Erythroblast (primary cell): ENCODE data around the gene GSTK1.

Source experiments
- DNase-seq, 2 experiments: peaks; one replicate each; lab custom pipeline; 2025; lab: John Stamatoyannopoulos, UW
- GATA1 ChIP-seq: IDR thresholded peaks from 2 replicates; pipeline ENCODE4 v1.6.1; 2011; ENCODE audit warnings: low read depth, mild to moderate bottlenecking, control low read depth, low read length, moderate library complexity
- POLR2A ChIP-seq: IDR thresholded peaks from 2 replicates; pipeline ENCODE4 v1.6.1; 2011; ENCODE audit warnings: mild to moderate bottlenecking, low read length

Gene GSTK1

DNA sequence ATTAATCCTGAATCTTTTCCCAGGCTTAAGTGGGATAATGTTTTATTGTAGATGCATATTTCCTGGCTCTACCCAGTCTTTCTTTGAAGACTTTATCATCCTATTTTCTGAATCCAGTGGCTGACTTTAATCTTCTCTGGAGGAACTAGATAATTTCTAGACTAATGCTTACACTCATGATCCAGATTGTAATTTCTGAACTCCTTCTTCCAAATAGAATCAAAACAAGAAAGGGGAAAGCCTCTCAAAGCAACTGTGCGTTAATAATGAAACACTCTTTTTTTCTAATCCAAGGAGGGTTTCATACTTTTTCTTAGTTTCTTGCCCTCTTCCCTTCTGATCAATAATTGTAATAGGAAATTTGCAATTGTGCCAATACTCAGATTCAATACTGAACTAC lies 8.0 kb downstream of the GSTK1 start:
- TF ChIP-seq GATA1 (no peak), POLR2A (no peak)
- no peak for DNase-seq

DNA sequence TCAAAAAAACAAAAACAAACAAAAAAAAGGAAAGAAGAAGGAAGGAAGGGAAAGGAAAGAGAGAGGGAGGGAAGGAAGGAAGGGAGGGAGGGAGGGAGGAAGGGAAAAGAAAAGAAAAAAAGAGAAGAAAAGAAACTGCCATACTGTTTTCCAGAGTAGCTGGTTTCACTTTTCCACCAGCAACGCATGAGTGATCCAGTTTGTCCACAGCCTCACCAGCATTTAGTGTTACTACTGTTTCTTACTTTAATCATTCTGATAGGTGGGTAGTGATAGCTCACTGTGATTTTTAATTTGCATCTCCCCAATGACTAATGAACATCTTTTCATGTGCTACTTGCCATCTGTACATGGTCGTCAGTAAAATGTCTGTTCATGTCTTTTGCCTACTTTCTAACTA lies 9.6 kb downstream of the GSTK1 start:
- no peak for DNase-seq
- TF ChIP-seq GATA1 (no peak), POLR2A (no peak)

DNA sequence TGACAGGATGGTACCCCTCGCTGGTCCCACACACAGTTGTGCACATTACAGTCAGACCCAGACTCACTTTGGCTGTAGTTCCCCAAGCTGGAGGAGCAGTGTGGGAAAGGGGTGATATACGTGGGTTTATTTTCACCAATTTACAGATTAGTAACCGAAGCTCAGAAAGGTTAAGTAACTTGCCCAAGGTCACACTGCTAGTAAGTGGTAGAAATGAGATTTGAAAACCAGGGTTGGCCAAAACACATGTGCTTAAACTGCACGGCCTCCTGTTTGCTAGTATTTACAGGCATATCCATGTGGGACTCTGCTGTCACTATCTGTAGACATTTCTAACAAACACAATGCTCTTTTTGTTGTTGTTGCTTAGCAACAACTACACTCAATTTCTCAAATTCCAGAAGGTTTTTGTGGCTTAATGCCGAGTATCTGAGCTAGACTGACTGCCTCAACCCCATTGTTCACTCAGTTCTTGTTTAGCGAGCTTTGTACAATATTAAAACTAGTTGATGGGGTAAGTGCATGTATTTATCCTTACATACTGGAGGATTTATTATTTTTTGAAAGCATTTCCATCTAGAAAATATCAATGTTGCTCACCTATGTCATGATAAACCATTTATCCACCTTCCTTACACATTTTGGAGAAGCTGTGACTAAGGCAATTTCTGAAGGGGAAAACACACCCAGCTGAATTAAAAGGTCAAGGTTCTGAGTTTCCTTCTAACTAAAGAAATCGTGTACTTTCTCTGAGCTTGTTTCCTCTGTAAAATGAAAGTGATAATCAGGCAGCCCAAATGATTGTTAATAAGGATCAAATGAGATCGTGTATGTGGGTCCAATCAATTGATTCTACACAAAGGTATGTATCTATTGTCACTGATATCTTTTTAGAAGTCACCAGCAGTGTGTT lies 16.2 kb downstream of the GSTK1 start:
- no peak for TF ChIP-seq POLR2A
- TF ChIP-seq GATA1, result no peak
- peak in 1 of 2 experiments; percentile 18 for DNase-seq

DNA sequence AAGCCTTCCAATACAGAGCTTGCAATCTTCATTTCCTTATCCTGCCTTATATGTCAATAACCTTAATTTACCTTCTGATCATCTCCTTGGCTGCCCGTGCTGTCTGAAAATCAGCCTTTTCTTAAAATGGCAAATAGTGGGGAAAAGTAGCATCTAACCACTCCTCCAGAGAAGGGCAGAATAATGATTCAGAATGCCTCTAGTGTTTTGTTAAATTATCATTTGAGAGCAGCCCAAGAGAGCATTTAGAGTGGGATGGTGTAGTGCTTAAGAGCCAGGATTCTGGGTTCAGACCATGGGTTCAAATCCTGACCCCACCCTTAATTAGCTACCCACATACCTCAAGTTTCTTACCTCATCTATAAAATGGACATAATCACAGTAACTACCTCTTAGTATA lies 16.9 kb downstream of the GSTK1 start:
- TF ChIP-seq GATA1 (no peak), POLR2A (no peak)
- DNase-seq, result no peak

DNA sequence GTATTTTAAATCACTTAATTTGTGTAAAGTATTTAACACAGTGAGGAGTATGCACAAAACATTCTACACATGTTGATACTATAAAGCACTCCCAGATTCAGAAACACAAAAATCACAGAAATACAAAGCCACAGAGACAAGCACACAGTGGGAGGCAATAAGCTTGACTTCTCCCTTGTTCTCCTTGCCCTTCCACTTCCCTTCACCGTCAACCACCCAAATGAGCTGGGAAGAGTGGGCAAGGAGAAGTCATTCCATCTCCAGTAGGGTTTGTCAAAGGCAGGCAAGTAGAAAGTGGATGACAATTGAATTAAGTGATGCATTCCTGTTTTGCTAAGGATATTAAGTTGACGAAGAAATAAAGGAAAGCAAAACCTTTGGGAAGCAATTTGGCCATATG lies 17.3 kb downstream of the GSTK1 start:
- TF ChIP-seq POLR2A (no peak), GATA1 (no peak)
- DNase-seq, result no peak

DNA sequence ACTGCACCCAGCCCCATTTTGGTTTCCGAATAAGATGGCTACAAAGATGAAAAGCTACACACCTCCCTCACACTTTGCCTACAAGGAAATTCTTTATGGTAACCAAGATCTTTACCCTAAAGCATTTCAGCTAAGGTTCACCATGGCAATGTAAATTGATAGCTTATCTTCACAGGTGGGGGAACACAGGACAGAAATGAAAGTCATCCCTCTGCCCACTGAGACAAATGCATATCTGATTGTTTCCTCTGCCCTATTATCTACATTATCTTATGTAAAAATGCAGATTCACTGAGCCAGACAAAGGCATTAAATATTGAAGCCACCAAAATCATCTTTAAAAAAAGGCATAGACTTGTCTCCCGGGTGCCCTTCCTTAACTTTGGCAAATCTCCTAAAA lies 18.3 kb downstream of the GSTK1 start:
- TF ChIP-seq GATA1 (no peak), POLR2A (no peak)
- peak in 1 of 2 experiments; percentile 49 for DNase-seq

DNA sequence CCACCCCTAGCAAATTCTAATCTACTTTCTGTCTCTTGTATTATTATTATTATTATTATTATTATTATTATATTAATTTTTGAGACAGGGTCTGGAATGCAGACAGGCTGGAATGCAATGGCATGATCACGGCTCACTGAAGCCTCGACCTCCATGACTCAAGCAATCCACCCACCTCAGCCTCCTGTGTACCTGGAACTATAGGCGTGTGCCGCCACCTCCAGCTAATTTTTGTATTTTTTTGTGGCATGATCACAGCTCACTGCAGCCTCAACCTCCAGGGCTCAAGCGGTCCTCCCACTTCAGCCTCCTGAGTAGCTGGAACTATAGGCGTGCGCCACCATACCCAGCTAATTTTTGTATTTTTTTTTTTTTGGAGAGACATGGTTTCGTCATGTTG lies 18.9 kb downstream of the GSTK1 start:
- TF ChIP-seq GATA1 (no peak), POLR2A (no peak)
- no peak for DNase-seq

DNA sequence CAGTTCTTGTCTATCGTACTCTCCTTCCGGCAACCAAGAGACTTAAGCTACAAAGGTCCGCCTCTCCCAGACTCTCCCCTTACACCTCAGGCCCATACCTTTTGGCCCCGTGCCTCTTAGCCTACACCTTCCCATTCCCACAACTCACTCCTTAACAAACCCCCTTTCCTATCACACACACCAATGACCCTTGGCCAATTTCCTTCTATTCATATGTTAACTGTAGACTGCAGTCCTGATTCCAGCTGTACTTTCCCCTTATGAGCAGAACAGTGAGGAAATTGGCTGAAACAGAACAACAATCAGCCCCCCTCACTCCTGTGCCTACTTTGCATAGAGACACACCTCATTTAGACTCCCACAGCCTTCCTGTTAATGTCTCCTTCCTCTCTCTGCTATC lies 20.1 kb downstream of the GSTK1 start:
- DNase-seq, result no peak
- no peak for TF ChIP-seq POLR2A
- no peak for TF ChIP-seq GATA1

DNA sequence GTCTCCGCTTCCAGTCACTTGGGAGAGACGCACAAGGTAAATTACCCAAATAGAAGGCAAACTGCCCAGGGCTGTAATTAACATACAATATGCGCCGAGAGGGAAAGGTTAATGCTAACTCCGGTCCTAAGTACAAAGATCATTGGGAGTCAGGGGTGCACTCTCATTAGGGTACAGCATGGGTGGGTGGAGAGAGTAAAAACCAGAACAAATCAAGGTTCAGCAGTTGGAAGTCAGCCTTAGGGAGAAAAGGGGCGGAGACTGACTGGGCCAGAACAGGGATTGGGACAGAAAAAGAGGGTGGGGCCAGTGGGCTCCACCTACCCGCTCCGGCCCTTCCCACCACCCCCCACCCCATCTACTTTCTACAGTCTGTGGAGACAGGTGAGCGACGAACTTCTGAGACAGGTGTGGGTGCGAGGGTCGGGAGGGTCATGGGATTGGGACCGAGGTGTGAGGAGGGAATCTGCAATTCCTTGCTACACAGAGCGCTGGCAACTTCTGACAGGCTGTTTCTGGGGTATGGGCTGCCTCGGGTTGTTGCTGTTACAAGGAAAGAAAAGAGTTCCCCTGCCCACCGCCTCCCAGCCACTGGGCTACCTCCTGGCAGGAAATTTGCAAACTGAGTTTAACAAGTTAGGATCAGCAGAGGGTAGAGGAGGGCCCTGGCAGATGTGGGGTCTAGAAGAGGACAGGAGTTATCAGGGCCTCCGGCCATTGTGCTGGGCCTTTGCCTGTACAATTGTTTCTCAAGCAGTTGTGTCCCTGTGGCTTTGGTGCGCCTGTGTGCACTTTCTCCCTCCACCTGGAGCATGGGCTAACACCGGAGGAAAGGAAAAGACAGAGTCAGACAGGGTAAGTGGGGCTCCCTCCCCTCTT lies 21.6 kb downstream of the GSTK1 start, which contains the start of gene TMEM139:
Gene TMEM139, plus strand, starts transcription at position 368 of the 879 bp plus-strand sequence. CDS start 1,000 bp downstream, outside the sequence.
- no peak for TF ChIP-seq POLR2A
- TF ChIP-seq GATA1, result no peak
- DNase-seq, result no peak

DNA sequence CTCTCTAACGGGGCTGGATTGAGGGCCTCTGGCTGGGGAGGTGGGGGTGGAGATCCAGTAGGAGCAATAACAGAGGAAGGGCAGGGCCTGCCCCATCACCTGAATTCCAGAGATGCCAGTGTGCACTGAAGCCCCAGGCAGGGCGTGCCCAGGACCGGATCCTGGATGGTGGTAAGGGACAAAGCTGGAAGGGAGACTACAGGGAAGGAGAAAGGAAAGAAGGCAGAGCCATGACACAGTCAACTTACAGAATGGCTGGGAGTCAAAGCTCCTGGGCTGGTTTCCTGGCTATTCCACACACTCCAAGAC lies 22.2 kb downstream of the GSTK1 start:
- TF ChIP-seq GATA1 (no peak), POLR2A (no peak)
- DNase-seq, result no peak

DNA sequence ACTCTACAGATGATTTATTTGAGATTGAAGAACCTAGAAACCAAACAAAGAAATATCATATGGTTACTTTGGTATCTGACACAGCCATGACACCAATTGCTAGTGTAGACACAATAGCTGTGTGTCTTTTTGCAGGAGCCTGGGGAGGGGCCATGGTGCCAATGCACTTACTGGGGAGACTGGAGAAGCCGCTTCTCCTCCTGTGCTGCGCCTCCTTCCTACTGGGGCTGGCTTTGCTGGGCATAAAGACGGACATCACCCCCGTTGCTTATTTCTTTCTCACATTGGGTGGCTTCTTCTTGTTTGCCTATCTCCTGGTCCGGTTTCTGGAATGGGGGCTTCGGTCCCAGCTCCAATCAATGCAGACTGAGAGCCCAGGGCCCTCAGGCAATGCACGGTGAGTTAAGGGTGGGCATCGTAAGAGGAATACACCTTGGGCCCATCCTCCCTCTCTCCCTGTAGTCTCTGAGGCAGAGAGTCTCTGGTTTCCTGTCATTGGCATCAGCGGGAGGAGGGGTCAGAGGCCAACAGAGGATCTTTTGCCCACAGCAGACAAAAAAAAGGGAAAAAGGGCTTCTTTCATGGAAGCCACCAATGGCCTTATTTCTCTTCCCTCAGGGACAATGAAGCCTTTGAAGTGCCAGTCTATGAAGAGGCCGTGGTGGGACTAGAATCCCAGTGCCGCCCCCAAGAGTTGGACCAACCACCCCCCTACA lies 22.7 kb downstream of the GSTK1 start:
- TF ChIP-seq POLR2A, result no peak
- no peak for TF ChIP-seq GATA1

DNA sequence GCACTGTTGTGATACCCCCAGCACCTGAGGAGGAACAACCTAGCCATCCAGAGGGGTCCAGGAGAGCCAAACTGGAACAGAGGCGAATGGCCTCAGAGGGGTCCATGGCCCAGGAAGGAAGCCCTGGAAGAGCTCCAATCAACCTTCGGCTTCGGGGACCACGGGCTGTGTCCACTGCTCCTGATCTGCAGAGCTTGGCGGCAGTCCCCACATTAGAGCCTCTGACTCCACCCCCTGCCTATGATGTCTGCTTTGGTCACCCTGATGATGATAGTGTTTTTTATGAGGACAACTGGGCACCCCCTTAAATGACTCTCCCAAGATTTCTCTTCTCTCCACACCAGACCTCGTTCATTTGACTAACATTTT lies 23.3 kb downstream of the GSTK1 start:
- TF ChIP-seq POLR2A, result no peak
- TF ChIP-seq GATA1, result no peak
- DNase-seq, result no peak

More for the DNA sequence above, 22.7 kb downstream of the GSTK1 start:
- no peak for DNase-seq

DNA sequence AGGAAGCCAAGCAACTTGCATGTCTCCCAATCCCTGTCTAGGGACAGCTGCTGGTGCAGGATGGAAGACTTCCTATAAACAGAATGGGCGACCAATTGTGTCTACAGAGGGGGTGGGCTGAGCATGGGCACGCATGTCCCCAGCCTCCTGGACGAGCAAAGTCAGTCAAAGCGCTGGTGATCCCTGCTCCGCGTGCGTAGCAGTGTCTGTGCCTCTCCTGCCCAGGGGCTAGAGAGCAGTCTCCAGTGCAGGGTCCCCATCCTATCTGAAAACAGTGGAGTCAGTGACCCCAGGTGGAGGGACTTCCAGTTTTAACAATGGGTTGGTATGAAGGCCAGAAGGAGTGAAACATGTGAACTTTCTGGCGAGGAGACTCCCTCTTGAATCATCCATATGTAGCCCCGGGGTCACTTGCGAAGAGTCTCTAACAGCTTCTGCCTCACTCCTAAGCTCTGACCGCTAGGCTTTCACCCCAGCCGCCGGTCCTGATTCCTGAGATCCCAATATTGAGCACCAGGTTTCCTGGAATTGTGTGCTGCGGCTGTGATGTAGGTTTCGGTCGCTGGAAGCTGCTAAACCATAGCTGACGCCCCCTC lies 24.2 kb downstream of the GSTK1 start:
- TF ChIP-seq GATA1 (no peak), POLR2A (no peak)
- DNase-seq, result peak in 1 of 2 experiments; percentile 36
